Endometrium (tissue), 2 donors: ENCODE measurements around the gene HCLS1.
"Not testable (repeated sequence)": the region's sequence is repeated elsewhere in the genome, so short reads cannot be mapped to it uniquely, and the experiment has no call there.

ENCODE experiments used
- FAIRE-seq: peaks from 2 replicates; lab custom pipeline; 2012; peaks lifted over from hg19 to GRCh38; lab: Jason Lieb, UNC
- donor health status: control.
- donor health status: control.

HCLS1 gene, protein sequence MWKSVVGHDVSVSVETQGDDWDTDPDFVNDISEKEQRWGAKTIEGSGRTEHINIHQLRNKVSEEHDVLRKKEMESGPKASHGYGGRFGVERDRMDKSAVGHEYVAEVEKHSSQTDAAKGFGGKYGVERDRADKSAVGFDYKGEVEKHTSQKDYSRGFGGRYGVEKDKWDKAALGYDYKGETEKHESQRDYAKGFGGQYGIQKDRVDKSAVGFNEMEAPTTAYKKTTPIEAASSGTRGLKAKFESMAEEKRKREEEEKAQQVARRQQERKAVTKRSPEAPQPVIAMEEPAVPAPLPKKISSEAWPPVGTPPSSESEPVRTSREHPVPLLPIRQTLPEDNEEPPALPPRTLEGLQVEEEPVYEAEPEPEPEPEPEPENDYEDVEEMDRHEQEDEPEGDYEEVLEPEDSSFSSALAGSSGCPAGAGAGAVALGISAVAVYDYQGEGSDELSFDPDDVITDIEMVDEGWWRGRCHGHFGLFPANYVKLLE

DNA sequence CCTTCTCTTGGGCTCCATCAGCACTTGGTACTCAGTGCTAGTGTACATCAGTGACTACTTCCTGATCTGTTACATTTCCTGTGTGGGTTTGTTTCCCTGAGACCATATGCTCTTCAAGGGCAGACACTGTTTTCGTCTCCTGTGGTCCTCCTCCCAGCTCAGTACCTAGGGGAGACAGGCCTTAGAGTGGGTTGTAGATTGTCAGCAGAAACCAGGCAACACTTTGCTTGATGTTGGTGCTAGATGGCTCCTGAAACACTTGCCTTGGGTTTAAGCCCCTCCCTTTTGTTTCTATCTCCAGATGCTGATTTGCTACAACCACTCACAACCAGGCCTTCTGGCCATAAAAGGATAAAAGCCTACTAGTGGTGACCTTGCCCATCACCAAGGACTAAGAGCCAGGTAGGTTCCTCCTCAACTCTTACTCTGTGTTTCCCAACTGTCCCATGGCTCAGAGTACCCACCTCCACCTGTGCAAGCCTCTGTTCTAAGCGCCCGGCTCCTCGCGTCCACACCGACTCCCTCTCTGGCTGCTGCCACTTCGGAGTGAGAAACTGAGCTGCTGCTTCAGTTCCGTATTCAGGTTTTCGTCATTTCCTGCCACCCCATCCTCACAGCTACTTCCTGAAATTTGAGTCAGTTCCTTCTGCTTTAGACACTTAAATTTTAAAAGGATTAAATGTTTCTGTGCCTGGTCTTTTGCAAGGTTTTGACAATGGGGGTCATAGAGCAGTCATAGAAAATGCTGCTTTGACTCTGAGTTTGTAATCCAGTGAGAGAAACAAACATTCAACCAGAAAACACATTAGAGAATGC is at the start of gene HCLS1:
TSS of gene HCLS1 (minus strand) at position 548 of the 816 bp plus-strand sequence. CDS start 2,556 bp downstream, outside the sequence.
- FAIRE-seq = no peak

DNA sequence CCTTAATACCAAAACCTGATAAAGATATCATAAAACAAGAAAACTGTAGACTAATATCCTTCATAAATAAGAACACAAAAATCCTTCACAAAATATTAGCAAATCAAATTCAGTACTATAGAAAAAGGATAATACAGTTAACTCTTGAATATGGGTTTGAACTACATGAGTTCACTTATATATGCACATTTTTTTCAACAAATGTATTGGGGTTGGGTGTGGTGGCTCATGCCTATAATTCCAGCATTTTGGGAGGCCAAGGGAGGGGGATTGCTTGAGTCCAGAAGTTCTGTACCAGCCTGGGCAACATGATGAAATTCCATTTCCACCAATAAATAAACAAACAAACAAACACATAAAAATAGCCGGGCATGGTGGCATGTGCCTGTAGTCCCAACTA is 49.6 kb upstream of the HCLS1 start:
- FAIRE-seq = no peak

DNA sequence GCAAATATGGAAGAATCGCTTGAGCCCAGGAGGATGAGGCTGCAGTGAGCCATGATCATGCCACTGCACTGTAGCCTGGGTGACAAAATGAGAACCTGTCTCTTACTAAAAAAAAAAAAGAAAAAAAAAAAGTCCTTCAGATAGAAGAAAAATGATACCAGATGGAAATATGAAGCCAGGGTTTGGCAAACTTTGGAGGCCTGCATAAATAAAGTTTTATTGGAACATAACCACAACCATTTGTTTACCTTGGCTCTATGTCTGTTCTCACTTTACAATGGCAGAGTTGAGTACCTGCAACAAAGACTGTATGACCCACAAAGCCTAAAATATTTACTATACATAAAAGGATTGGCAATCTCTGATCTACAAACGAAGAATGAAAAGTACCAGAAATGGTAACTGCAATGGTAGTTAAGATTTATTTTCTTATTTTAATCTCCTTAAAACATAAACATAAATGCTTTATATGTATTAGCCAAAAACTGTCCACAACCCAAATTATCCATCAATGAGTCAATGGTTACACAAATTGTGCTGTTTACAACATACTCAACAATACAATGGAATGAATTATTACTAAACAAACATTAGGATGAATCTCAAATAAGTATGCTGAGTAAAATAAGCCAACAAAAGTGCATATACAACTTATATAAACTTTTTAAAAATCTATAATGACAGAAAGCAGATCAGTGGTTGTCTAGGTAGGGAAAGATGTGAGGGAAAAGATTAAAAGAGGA is 47.0 kb upstream of the HCLS1 start:
- no peak for FAIRE-seq

DNA sequence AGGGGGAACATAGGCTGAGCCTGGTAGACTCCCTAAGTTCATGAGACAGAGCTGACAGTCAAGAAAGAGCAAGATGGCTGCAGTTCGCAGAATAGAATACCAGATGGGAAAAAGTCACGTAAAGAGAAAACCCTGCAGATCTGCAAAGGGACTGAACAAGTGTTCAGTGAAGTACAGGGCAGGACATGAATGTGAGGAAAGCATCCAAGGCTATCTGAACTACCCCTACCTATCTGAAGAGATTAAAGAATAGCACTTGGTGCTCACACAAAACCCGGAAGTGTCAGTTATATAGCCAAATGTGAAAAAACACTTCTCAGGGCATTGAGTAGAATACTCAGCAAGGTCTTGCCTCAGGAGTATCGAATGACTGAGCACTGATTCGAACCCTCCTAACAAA is 44.8 kb upstream of the HCLS1 start:
- FAIRE-seq = no peak

DNA sequence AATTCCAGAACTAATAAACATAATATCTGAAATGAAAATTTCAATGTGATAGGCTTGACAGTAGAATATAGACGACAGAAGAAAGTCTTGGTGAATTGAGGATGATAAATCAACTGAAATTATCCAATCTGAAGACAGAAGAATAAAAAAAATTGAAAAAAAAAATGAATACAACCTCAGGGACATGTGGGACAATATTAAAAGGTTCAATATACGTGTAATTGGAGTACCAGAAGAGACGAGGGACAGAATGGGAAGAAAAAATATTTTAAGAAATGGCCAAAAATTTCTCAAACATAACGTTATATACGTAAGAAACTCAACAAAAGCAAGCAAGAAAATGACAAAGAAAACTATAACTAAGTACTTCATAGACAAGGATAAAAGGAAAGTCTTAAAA is 43.3 kb upstream of the HCLS1 start:
- FAIRE-seq = no peak

DNA sequence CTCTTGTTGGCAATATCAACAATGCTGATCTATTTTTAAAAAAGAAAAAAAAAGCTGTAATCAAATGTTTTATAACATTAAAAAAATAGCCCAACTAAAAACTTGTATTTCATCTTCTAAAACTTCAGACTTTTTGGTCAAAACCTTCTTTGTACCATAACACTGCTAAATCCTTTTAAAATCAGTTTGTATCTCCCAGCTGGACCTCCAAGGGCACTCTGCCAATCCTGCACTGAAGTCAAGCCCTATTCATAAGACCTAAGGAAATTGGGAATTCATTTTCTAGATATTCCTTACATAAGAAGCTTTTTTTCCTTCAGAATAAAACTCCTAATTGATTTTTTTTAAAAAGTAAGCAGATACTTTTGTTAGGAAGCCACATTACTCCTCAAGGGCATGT is 38.2 kb upstream of the HCLS1 start:
- no peak for FAIRE-seq

DNA sequence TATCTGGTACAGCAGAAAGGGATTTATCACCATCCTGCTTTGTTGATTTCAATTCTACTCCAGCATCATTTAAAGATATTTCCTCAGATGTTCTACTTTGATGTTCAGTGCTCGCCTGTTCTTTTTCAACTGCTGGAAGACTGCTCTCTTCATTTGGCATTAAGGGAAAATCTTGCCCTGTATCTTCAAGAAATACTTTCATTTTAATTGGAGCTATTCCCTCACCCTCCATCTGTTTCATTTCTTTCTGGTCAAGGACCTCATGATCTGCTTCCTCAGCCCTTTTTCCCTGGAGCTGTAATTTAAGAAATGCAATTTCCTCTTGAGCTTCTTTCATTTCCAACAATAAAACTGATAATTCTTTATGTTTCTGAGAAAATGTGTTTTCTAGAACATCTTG is 37.8 kb upstream of the HCLS1 start:
- no peak for FAIRE-seq

DNA sequence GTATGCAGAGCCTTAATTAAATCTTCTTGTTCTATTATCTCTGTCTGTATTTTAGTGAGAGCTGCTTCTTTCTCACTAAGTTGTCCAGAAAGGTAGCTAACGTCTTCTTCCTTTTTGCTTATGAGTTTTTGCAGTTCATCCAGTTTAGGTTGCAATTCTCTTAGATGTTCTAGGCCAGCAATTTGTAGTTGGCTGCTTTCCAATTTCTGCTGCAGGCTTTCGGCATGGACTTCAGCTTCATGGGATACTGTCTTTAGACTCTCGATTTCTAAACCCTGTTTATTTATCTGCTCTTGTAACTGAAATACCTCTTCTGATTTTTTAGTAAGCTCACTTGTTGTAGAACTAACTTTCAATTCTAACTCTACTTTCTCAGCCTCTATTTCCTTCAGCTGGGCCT is 35.5 kb upstream of the HCLS1 start:
- FAIRE-seq = no peak

DNA sequence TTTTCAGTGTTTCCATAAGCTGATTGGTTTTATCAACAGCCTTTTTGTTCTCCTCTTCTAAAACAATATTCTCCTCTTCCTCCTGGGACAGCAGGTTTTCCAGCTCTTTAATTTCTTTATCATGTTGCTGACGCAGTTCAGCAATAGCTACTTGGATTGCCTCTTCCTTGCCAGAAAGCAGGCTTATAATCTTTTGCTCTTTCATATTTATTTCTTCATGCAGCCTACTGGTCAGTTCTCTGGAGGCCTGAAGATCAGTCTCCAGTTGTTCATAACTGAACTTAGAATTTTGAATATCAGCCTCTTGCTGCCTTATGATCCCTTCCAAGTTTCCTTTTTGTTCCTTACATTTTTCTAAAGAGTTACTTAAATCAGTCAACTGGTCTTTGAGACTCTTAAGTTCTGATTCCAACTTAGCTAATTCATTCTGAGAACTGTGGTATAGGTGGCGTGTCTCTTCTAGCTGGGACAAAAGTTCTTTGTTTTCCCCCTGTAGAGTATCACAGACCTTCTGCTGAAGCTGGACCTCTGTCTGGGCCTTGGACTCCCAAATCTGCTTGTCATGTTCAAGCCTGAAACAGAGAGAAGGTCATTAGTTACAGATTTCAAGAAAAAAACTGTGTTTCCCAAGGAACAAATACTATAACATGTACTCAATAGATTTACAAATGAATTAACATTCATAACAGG is 31.5 kb upstream of the HCLS1 start:
- FAIRE-seq = no peak

DNA sequence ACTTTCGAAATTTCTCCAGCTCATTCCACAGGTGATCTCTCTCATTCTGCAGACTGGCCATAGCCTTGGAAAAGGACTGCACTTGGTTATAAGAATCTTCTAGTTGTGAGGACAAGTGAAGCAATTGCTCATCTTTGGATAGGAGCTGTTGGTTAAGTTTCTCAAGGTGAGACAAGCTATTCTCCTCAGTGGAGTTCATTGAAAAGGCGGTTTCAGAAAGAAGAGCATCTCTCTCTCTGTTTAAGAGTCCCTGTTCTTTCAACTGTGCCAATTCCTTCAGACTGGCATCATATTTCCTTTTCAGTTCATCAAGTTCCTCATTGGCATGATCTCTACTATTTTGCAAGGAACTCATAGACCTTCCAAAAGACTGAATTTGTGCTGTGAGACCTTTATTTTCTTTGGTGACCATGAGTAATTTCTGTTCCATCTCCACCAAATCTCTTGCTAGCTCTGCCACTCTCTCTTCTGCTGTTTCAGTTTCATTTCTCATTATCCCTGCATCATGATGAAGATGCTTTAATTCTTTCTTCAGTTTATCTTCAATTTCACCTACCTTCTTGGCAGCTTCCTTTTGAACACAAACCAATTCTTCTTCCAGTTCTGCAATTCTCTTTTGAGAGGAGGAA is 30.2 kb upstream of the HCLS1 start:
- FAIRE-seq = no peak

DNA sequence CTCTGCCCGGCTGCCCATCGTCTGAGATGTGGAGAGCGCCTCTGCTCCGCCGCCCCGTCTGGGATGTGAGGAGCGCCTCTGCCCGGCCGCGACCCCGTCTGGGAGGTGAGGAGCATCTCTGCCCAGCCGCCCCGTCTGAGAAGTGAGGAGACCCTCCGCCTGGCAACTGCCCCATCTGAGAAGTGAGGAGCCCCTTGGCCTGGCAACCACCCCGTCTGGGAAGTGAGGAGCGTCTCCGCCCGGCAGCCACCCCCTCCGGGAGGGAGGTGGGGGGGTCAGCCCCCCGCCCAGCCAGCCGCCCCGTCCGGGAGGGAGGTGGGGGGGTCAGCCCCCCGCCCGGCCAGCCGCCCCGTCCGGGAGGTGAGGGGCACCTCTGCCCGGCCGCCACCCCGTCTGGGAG is 28.0 kb upstream of the HCLS1 start:
- FAIRE-seq = not testable (repeated sequence)

DNA sequence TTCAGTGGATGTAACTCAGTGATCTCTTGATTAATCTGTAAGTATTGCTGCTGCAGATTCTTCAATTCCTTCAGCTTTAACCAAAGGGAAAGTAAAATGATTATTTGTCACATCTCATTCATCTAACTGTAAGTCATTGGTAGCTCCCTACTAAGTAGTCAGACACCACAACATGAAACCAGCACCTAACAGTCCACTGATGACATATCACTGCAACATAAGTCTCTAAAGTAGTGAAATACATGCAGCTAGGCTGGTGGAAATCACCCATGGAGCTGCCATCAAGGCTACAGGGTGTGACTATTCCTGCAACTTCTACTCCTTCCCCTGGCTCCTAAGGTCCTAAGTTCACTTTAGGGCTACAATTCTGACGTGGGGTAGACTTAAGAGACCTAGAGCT is 21.1 kb upstream of the HCLS1 start:
- FAIRE-seq = no peak

DNA sequence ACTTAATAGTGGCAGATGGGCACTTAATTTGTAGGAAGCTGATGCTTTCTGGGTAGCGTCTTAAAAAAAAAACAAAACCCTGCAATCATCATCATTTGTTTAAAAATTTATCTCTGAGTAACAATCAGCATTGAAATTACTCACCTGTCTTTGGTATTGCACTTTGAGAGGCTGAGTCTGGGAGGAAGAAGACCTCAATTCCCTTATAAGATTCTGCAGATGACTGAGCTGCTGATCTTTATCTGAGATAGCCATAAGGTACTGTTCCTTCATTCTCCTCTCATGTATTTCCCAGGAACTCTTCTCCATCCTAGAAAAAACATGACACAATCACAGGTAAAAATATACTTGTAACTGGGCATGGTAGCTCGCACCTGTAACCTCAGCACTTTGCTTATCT is 16.4 kb upstream of the HCLS1 start:
- no peak for FAIRE-seq

DNA sequence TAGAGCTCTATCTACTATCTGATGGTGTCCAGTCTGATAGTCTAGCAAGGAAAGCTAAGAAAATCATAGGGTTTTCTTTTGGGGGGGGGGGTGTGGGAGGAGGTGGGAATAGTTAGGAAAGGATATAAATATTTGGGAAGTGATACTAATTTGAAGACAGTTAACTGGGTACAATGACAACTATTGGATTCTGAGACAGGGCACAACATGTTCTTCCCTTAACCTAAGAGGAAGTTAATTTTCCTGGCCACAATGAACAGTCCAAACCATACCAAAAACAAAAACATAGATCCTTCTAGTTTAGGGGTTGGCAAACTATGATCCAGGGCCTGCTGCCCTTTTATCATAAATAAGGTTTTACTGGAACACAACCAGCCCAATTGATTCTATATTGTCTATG is 10.0 kb upstream of the HCLS1 start:
- FAIRE-seq = no peak

DNA sequence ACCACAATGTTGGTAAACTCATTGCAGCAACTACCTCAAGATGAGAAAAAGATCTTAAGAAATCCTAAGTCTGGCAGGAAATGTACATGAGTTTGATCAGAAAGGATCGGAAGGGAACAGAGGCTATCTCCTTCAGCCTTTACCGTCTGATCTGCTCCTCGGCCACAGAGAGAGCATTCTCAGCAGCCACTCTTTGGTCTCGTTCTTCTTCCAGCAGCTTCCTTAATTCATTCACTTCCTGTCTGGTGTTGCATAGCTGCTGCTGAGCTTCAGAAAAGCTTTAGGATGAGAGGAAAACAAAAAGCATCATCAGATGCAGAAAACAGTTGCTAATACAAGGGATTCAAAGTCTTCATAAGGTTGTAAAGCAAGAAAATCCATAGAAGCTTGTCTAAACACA is 6.6 kb upstream of the HCLS1 start:
- FAIRE-seq = no peak

DNA sequence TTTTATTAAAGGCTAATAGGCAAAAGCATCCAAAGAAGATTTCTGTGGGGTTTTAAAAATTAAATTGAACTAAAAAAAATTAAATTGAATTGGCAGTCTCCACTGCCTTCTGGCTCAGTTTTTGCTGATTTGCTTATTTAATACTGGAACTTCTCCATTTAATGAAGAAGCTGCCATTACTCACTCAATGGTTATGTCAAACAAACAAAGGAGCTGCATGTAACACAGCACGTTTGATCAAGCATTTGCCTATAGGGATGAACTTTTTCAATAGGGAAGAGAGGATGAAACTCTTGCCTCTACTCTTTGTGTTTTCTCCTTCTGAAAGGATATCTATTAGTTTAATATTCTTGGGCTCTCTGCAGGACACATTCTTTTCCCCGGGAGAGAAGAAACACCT is 4.8 kb upstream of the HCLS1 start:
- no peak for FAIRE-seq

DNA sequence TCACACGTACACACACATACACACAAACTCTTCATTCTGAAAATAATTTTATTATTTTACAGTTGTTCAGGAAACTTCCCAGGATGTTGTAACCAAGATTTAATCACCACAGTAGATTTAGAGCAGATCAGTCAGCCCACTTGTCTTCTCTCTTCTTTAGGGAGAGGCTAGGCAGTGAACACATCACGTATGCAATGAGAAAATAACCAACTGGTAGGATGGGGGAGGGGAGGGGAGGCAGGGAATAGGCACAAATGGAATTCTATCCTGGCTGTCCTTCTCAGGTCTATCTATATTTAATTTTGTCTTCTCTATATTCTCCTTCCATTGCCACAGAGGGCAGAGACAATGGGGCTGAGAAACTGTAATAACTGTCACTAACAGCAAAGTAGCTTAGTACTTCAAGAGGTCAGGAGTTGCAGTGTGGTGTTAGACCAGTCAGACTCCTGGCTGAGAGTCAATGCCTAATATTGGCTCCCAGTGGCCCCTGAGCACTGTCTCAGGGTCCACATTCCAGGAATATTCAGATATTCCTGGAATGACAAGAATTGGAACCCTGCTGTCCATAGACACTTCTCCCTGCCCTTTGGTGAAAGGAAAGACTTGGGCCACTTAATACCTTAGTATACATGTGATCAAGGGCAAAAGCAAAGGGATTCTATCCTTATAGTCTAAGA is 2.6 kb upstream of the HCLS1 start:
- FAIRE-seq = no peak

DNA sequence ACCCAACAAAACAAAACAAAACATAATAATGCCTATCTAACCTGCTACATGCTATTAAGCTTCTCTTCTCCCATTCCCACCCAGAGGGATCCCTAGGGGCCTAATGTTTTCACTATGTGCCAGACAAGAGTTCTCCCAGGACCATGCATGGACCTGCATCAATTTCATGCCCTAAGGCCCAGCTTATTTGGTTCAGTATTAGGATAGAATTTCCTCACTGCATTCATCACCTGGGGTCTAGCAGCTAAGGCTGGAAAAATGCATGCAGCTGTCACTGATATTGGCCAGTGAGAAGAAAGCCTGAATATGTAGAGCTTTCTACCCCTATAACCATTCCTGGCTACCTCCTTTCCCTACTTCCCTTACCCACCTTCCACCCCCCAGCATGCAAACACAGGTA is 2.0 kb upstream of the HCLS1 start:
- no peak for FAIRE-seq

DNA sequence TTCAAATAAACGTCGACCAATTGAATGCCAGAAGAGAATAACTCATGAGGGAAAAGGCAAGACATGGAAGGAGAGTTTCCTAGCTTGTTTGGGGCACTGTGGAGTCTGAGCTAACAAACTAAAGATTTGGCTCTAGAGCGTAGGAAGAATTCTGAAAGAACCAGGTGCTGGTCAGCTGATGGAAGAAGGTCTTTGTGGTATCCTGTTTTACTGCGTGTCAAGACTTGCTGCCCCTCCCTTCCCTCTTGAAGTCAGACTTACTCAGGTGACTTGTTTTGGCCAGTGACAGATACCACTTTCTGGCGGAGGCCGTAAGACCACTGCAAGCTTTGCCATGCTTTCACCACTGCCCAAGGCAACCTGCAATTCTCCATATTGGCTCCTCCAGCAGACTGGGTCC is 673 bp upstream of the HCLS1 start:
- FAIRE-seq = no peak

DNA sequence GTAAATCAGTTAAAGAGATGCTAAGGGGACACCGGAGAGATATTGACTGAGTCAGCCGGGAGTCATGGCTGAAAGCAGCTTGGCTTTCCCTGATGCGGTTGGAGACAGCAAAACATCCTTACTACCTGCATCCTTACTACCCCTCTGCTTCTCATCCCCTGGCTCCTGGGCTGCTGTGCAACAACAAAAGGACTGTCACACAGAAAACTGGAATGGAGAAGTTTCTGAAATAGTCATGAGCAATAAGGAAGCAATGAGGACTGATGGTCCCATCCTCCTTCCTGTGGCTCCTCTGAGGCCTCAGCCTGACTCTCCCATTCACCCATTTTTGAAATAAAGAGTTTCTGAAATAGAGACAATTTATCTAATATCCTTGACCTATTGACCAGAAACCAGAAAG is 1.1 kb downstream of the HCLS1 start:
- FAIRE-seq = no peak
